ENCODE data around the gene NOX4. TPM values are rescaled to one million over a fixed set of nuclear protein-coding genes. Genes with fewer than 3 reads are reported as not detected.

The NOX4 gene
- total and polyA plus RNA-seq, 2 of the 8 experiments (the other 6 are each of a cell fraction or from before 2014, with no cell fraction given) = 2.0 to 2.3 TPM

DNA sequence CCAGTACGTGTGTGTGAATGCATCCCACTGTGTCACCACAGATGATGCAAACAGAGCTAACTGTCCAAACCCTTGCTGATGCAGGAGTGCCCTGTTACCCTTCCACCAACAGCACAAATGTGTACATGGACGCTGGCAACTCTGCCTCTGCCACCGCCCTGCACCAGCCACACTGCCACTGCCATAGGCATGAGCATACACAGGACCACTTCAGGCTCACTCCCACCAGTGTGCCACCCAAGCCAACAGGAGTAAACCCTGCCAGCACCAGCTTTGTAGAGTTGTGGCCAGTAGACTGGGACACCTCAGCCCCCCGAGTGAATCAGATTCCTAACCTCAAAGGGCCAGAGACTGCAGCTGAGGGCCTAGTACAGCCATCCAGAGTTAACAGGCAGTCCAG is 34.0 kb downstream of the NOX4 start:
- Histone ChIP-seq H2BK120ac (replicated peaks; ENCODE audit: low read depth, low read length) (no peak overlapping the region), H3K18ac (ENCODE audit: extremely low read depth, low read length) (no peak overlapping the region), H2AK5ac (ENCODE audit: low read depth, low read length) (no peak overlapping the region), H4K20me1 (replicated peaks in 1 of 2; ENCODE audit: control insufficient read depth in 1 of 2, insufficient read depth in 2 of 2, low read length in 2 of 2) (no peaks in the 10 kb centered on the region), H3K56ac (replicated peaks; ENCODE audit: insufficient read length, low read depth, low read length) (no peak overlapping the region), H3K4ac (replicated peaks; ENCODE audit: insufficient read length, low read depth, low read length) (no peak overlapping the region), H3K23ac (ENCODE audit: insufficient read length) (no peak overlapping the region), H3K27me3 (replicated peaks in 1 of 4; ENCODE audit: control insufficient read depth in 3 of 4, extremely low read depth in 1 of 4, insufficient read depth in 3 of 4, low read length in 3 of 4) (no peaks in the 10 kb centered on the region), H2BK20ac (ENCODE audit: low read length) (no peak overlapping the region), H2AFZ (ENCODE audit: low read length) (no peak overlapping the region), H4K91ac (replicated peaks; ENCODE audit: insufficient read length, low read length) (peak overlapping the region; percentile 13), H3K14ac (ENCODE audit: insufficient read length) (no peak overlapping the region), H2BK5ac (ENCODE audit: low read depth, low read length) (no peak overlapping the region; the same call in 1 of the 2 replicates), H4K8ac (ENCODE audit: extremely low read depth, insufficient read depth, low read length) (peak overlapping the region; percentile 79; the same call in 1 of the 2 replicates), H3K9me3 (ENCODE audit: insufficient read depth in 2 of 2, low read depth in 1 of 2, low read length in 1 of 2) (no peaks in the 10 kb centered on the region), H3K27ac (ENCODE audit: low read depth, low read length) (no peak overlapping the region), H4K5ac (ENCODE audit: insufficient read length, low read depth, low read length) (no peak overlapping the region), H3K36me3 (ENCODE audit: control insufficient read depth in 2 of 4, insufficient read depth in 4 of 4, low read length in 3 of 4) (no peaks in the 10 kb centered on the region), H3K79me2 (ENCODE audit: control insufficient read depth in 1 of 2, insufficient read depth in 2 of 2, low read length in 2 of 2) (no peaks in the 10 kb centered on the region), H3K9ac (replicated peaks in 1 of 4; ENCODE audit: extremely low read depth in 1 of 4, low read depth in 3 of 4, low read length in 3 of 4) (no peak overlapping the region), H3K4me2 (ENCODE audit: insufficient read depth in 1 of 2, low read depth in 2 of 2, low read length in 2 of 2) (no peak overlapping the region), H3K23me2 (ENCODE audit: low read depth, low read length) (no peaks in the 10 kb centered on the region; the same call in 1 of the 2 replicates), H3K4me1 (replicated peaks in 1 of 4; ENCODE audit: control insufficient read depth in 3 of 4, insufficient read depth in 4 of 4, low read length in 3 of 4) (no peaks in the 10 kb centered on the region), H3K4me3 (ENCODE audit: extremely low read depth in 1 of 4, insufficient read depth in 2 of 4, low read depth in 3 of 4, low read length in 4 of 4) (no peak overlapping the region), H3K79me1 (ENCODE audit: low read depth, low read length) (no peaks in the 10 kb centered on the region), H2BK12ac (ENCODE audit: low read depth, low read length) (no peak overlapping the region), H2BK15ac (ENCODE audit: low read length) (0 out of 2 replicates have a peak overlapping the region, but pooled peaks have one; percentile 31)
- FAIRE-seq (no peak), DNase-seq (ENCODE audit: low read depth in 1 of 2, low spot score in 2 of 2) (no peak)
- ChIA-PET CTCF (ENCODE audit: partially characterized antibody) (interaction anchor here (1.3 kb wide), 1 partner anchor 15 kb away, joined by 3 read pairs; no protein-coding TSS in a partner anchor), POLR2A (ENCODE audit: partially characterized antibody) (no interaction called here)
- WGBS, 2 experiments (ENCODE audit: extremely low coverage in 1 of 2, insufficient coverage in 1 of 2, insufficient read length in 1 of 2, insufficient replicate concordance in 2 of 2, low coverage in 1 of 2, low lambda C conversion rate in 2 of 2, missing lambda C conversion rate in 1 of 2) = 87% methylated on average over 4 of the region's 4 CpGs; no CpG with 5 or more reads in 1 of the 2 experiments
- TF ChIP-seq YY1 (IDR thresholded peaks at IDR 0.05; ENCODE audit: low read depth, low read length) = no peak
- TF ChIP-seq TCF12 (IDR thresholded peaks at IDR 0.05; ENCODE audit: low read depth, low read length) = no peak
- TF ChIP-seq CBX5 (IDR thresholded peaks at IDR 0.05; ENCODE audit: low read depth, low read length) = no peak

Measured in H1 (cell line).